K562 (cell line): Measurements from ENCODE around the gene SPX. TPM values are rescaled to one million over a fixed set of nuclear protein-coding genes. Genes with fewer than 3 reads are reported as not detected.

ENCODE experiments used
- ATAC-seq: fragments of 200-7000 bp; cut with Tn5 transposase; 3 replicates; pipeline ENCODE4 v1.9.1; 2020; ENCODE audit warnings: moderate library complexity
- BruUV-seq: library from RNA; stranded (reverse); fragments of 400-500 nt; replicated peaks from 2 replicates; lab custom pipeline; 2021; lab: Mats Ljungman, UMichigan
- CTCF ChIA-PET: fragments of 300-600 bp; formaldehyde crosslinking; extraction: SDS; loops from one replicate; lab custom pipeline; 2021; ENCODE audit warnings: low intra/inter-chr PET ratio; lab: Yijun Ruan, JAX
- POLR2A ChIA-PET: fragments of 300-600, 350-650 bp; sonication (Branson Sonifier 250); formaldehyde crosslinking; extraction: SDS; loops from one replicate; lab custom pipeline; 2021; ENCODE audit warnings: antibody characterized with exemption, inconsistent platforms; lab: Yijun Ruan, JAX
- DNase-seq, 4 experiments: peaks; one replicate each; pipeline versions ENCODE4 v3.0.0 to v3.0.0-alpha.2; 2011 to 2018; ENCODE audit warnings: low spot score in 3 of 4, mixed read lengths in 3 of 4; ENCODE audit errors: extremely low read depth in 1 of 4
- FAIRE-seq: peaks from 2 replicates; lab custom pipeline; 2011; peaks lifted over from hg19 to GRCh38; lab: Jason Lieb, UNC
- H2AFZ ChIP-seq: 2 replicates; pipeline ENCODE4 v1.6.0; 2011; ENCODE audit warnings: low read depth, low read length, control low read depth, inconsistent platforms
- H3K27ac ChIP-seq: fragments of 200-600 bp; 3 replicates; pipeline ENCODE4 v1.8.0; 2011; ENCODE audit warnings: low read depth, mild to moderate bottlenecking, control low read depth, inconsistent platforms, low read length, moderate library complexity, mixed read lengths; ENCODE audit errors: extremely low read depth
- H3K27me3 ChIP-seq, 2 experiments: fragments of 300-600 bp in 1 of 2; 2 replicates in 1 of 2; 3 replicates in 1 of 2; pipeline versions ENCODE4 v1.6.0 to v1.8.0; 2011; ENCODE audit warnings: inconsistent platforms in 2 of 2, low read length in 2 of 2, mild to moderate bottlenecking in 1 of 2, mixed read lengths in 1 of 2, moderate library complexity in 1 of 2; ENCODE audit not compliant: control insufficient read depth in 2 of 2, insufficient read depth in 2 of 2
- H3K36me3 ChIP-seq: fragments of 300-600 bp; 3 replicates; pipeline ENCODE4 v1.8.0; 2011; ENCODE audit warnings: mild to moderate bottlenecking, low read length, inconsistent platforms; ENCODE audit not compliant: control insufficient read depth, insufficient read depth
- H3K4me1 ChIP-seq, 2 experiments: fragments of 200-600 bp in 1 of 2; replicated peaks in 1 of 2; 2 replicates in 1 of 2; 3 replicates in 1 of 2; pipeline versions ENCODE4 v1.5.1 to v1.8.0; 2011; ENCODE audit warnings: inconsistent platforms in 2 of 2, low read length in 2 of 2, mild to moderate bottlenecking in 1 of 2, mixed read lengths in 1 of 2, moderate library complexity in 1 of 2; ENCODE audit not compliant: control insufficient read depth in 2 of 2, insufficient read depth in 2 of 2
- H3K4me2 ChIP-seq: 2 replicates; pipeline ENCODE4 v1.6.1; 2011; ENCODE audit warnings: low read length, control low read depth, inconsistent platforms, mixed read lengths; ENCODE audit not compliant: insufficient read depth
- H3K4me3 ChIP-seq: fragments of 200-600 bp; sonication (generic), shearing (Covaris generic); 2 replicates; pipeline ENCODE4 v1.5.1; 2016; ENCODE audit warnings: control low read depth, inconsistent platforms
- H3K79me2 ChIP-seq: fragments of 200-600 bp; 3 replicates; pipeline ENCODE4 v1.8.0; 2011; ENCODE audit warnings: low read length, inconsistent platforms; ENCODE audit not compliant: control insufficient read depth, insufficient read depth
- H3K9ac ChIP-seq, 2 experiments: 2 replicates each; pipeline versions ENCODE4 v1.6.0 to v1.6.1; 2011; ENCODE audit warnings: low read depth in 2 of 2, low read length in 2 of 2, control low read depth in 1 of 2, inconsistent platforms in 1 of 2, mild to moderate bottlenecking in 1 of 2, mixed read lengths in 1 of 2; ENCODE audit not compliant: insufficient read depth in 1 of 2
- H3K9me1 ChIP-seq: one replicate; pipeline ENCODE4 v1.6.0; 2011; ENCODE audit warnings: inconsistent platforms, mild to moderate bottlenecking, low read length, moderate library complexity; ENCODE audit not compliant: control insufficient read depth, insufficient read depth
- H3K9me3 ChIP-seq: replicated peaks from 2 replicates; pipeline ENCODE4 v1.5.1; 2011; ENCODE audit warnings: low read depth, low read length, inconsistent platforms; ENCODE audit not compliant: control insufficient read depth, insufficient read depth
- H4K20me1 ChIP-seq: replicated peaks from 2 replicates; pipeline ENCODE4 v1.6.1; 2011; ENCODE audit warnings: low read length, inconsistent platforms, mixed read lengths; ENCODE audit not compliant: control insufficient read depth, insufficient read depth
- NR2C2 ChIP-seq, 2 experiments: fragments of 200-800 bp in 1 of 2; sonication (Bioruptor generic) in 1 of 2; sonication (generic) in 1 of 2; formaldehyde crosslinking in 1 of 2; IDR thresholded peaks; 2 replicates each; pipeline versions ENCODE4 v1.6.1 to v1.8.0; 2016 to 2022; ENCODE audit warnings: mild to moderate bottlenecking in 1 of 2, missing compliant biosample characterization in 1 of 2, missing genetic modification characterization in 1 of 2, missing genetic modification reagents in 1 of 2
- ZNF655 ChIP-seq: fragments of 250-450 bp; sonication (Bioruptor Pico); IDR thresholded peaks from 2 replicates; pipeline ENCODE4 v1.5.0; 2021
- WGBS: fragments of 100-300 bp; shearing (Covaris generic); methylation state at CpG from one replicate; pipeline ENCODE4 v1.1.6; 2016; ENCODE audit warnings: low coverage, mixed read lengths; ENCODE audit not compliant: insufficient coverage; ENCODE audit errors: missing lambda C conversion rate; 5-methylcytosine and 5-hydroxymethylcytosine counted together
- in situ Hi-C: fragments of 300-500 bp; cut with MboI; formaldehyde crosslinking; loops from 4 replicates; pipeline ENCODE4 v1.15.0; 2018; ENCODE audit warnings: inconsistent platforms, mixed read lengths
- intact Hi-C: fragments of 100-400 bp; cut with micrococcal nuclease; formaldehyde crosslinking; loops from 2 replicates; pipeline ENCODE4 v1.14.2; 2022
- polyA plus RNA-seq, 8 experiments: library from polyadenylated mRNA; depleted of rRNA in 4 of 8; stranded (reverse) in 5 of 8; unstranded in 3 of 8; fragments of >200 nt; fragmentation: Nextera tagmentation in 2 of 8; fragmentation: Illumina TruSeq in 1 of 8; extraction: Ambion mirVana in 2 of 8; extraction: Trizol in 1 of 8; gene quantifications; 2 replicates each; pipeline versions ENCODE4 v1.2.1 to v1.2.3, GENCODE V29; 2011 to 2014; ENCODE audit warnings: inconsistent platforms in 1 of 8, missing spikeins in 1 of 8
- total RNA-seq, 7 experiments: library from RNA; depleted of rRNA in 6 of 7; stranded (reverse); fragments of >200 nt in 6 of 7; fragmentation: Illumina TruSeq in 2 of 7; extraction: Trizol in 2 of 7; gene quantifications; 2 replicates each; pipeline versions ENCODE4 v1.2.1 to v1.2.3, GENCODE V29; 2011 to 2021; ENCODE audit warnings: low replicate concordance in 1 of 7

SPX gene
- total and polyA plus RNA-seq, 9 of the 15 experiments (the other 6 are each of a cell fraction or from before 2014, with no cell fraction given): 0.06 to 0.40 (median 0.14) TPM

GRCh38 chr12:21545557-21545956 lies 19.5 kb downstream of the SPX start:
- no TSS peak for BruUV-seq
- no peak for DNase-seq
- H3K4me2 ChIP-seq: no peak overlapping the region
- no peak overlapping the region for H3K27ac ChIP-seq
- intact Hi-C loops: no loop called here
- TF ChIP-seq ZNF655 (CRISPR knock-in tag): no peak
- TF ChIP-seq, all 486 proteins: peak for 0
- FAIRE-seq (no peak), ATAC-seq (no peak)
- Histone ChIP-seq H3K79me2 (no peaks in the 10 kb centered on the region), H3K9ac (no peak overlapping the region), H3K36me3 (no peaks in the 10 kb centered on the region), H3K27me3 (peaks cover 0 to 4% of the 10 kb centered on the region in 2 experiments; a peak in 2 of 5 replicates), H3K4me1 (no peaks in the 10 kb centered on the region), H3K4me3 (no peak overlapping the region), H2AFZ (no peak overlapping the region), H4K20me1 (no peaks in the 10 kb centered on the region), H3K9me3 (no peaks in the 10 kb centered on the region), H3K9me1 (no peaks in the 10 kb centered on the region)
- POLR2A ChIA-PET: no interaction called here
- 0% methylated on average over 2 of the region's 2 CpGs for WGBS
- CTCF ChIA-PET: no interaction called here
- in situ Hi-C loops: no loop called here

- POLR2A ChIA-PET: no interaction called here
- Histone ChIP-seq H3K79me2 (no peaks in the 10 kb centered on the region), H3K4me3 (no peak overlapping the region), H3K9me3 (no peaks in the 10 kb centered on the region), H4K20me1 (no peaks in the 10 kb centered on the region), H3K9ac (no peak overlapping the region), H2AFZ (no peak overlapping the region), H3K4me2 (no peak overlapping the region), H3K27me3 (peaks cover 0 to 4% of the 10 kb centered on the region in 2 experiments; a peak in 2 of 5 replicates), H3K4me1 (no peaks in the 10 kb centered on the region), H3K9me1 (no peaks in the 10 kb centered on the region), H3K27ac (no peak overlapping the region), H3K36me3 (no peaks in the 10 kb centered on the region)
- ATAC-seq: no peak
- FAIRE-seq: no peak
- in situ Hi-C loops: no loop called here
- CTCF ChIA-PET: no interaction called here
- 0% methylated on average over 1 of the region's 1 CpG for WGBS
- no peak for DNase-seq
- no peak for TF ChIP-seq NR2C2 (CRISPR knock-in tag; IDR thresholded peaks at IDR 0.05)
- no peak for TF ChIP-seq NR2C2 (tag; IDR thresholded peaks at IDR 0.05)
- no TSS peak for BruUV-seq
- intact Hi-C loops: no loop called here
Measured at GRCh38 chr12:21546716-21547115, 20.6 kb downstream of the SPX start.
